ENCODE measurements around the gene GNPTG.

Gene GNPTG

DNA sequence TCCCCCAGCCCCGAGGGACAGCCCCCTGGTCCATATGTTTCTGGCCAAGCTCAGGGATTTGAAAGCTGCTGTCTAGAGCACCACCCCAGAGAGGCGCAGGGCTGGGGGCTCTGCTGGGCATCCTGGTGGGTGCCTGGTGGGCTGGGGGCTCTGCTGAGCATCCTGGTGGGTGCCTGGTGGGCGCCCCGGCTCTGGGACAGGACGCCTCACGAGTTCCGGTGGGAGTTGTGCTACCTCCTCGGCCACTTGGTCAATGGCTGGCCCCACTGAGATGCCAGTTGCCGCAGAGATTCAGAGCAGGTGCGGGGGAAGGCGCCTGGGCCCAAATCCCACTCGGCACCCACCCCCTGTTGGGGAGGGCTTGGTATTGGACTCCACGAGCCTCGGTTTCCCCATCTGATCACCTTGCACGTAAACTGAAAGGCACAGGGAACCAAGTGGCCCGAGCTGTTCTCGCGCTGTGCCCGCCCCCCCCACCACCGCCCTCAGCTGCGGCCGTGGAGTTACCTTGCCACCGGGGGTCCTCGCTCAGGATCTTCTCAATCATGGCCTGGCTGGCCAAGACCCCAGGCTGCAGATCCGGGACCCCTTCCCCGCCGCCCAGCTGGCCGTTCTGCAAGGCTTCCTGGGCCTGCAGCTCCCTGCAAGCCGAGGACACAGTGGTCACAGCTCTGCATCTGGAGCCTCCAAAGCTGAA lies 49.5 kb downstream of the GNPTG start:
- DNase-seq, result no peak

DNA sequence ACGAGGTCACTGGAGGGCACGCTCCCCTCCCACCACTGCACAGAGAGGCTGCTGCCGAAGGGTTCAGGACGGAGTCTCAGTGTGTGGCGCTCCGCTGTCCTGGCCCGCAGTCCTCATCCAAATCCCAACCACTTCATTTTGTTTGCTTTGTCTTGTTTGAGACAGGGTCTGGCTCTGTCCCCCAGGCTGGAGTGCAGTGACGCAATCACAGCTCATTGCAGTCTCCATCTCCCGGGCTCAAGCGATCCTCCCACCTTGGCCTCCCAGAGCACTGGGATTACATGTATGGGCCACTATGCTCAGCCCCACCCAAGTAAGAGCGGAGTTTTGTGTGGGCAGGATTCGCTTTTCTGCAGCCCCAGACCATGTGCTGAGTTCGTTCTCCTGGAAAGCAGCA lies 50.0 kb downstream of the GNPTG start:
- no peak for DNase-seq

DNA sequence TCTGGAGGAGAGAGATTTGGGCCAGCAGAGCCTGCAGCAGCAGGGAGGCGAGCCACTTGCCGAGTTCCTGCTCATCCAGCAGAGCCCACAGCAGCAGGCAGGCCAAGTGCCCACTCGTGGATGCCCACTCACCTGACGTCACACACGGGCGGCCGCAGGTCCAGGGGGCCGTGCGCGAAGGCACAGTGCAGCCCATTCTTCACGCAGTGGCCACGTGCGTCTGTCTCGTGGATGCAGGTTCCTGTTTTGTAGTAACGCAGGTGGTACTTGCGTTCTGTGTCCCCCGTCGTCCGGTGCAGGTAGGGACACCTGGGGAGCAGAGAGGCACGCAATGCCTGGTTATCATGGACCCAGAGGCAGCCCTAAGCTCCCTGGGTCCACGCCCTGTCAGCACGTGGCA lies 51.3 kb downstream of the GNPTG start:
- DNase-seq, result no peak

DNA sequence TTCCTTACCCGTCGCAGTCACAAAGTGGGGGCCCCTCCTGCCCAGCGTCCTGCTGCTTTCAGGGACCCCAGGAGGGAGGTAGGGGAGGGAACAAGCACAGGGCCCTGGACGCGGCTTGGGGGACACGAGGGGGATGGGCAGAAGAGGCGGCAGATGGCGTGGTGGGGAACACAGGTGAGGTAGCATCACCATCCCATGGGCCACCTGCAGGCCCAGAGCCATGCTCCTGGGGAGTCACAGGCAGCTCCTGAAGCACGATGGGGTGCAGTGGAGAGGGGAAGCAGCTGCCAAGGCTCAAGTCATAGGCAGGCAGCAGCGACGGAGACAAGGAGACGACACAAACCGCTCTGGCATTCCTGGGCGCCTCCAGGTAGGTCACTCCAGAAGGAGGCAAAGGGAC lies 52.0 kb downstream of the GNPTG start:
- no peak for DNase-seq

DNA sequence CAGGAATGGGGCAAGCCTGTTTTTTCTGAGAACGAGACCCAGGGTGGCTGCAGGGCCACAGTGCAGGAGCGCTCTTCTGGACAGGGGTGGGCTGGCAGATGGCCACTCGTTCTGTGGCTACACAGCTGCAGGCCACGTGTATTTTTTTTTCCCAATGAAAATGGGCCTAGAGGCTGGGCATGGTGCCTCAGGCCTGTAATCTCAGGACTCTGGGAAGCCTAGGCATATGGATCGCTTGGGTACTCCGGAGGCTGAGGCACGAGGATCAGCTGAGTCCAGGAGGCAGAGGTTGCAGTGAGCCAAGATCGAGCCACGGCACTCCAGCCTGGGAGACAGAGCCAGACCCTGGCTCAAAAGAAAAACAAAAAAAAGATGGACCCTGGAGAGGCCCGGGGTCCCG lies 56.0 kb downstream of the GNPTG start:
- no peak for DNase-seq

DNA sequence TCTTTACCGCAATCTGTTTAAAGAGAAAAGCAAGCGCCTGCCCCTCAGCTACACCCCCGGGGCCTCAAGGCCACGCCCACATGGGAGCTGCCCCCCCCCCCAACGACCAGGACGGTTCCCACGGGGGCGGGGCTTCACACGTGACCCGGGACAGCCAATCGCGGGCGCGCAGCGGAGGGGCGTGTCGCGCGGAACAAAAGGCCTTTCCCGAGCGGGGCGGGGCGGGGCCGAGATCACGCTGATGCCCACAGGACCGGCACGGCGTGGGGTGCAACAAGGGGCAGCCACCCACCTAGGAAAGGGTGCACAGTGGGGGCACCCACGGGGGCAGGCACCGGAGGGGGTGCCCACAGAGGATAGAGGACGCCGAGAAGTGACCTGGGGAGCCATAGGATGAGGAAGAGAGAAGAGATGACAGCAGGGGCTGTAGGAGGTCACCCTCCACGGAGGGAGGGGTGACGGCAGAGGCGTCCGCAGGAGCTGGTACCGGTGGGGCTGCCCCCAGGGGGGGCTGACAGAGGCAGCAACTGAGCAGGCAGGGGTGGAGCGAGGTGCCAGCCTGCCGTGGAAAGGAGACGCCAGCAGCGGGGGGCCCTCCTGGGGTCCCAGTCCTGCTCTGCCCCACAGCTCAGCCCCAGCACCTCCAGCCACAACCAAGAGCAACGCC lies 56.6 kb downstream of the GNPTG start:
- peak; percentile 99 for DNase-seq

DNA sequence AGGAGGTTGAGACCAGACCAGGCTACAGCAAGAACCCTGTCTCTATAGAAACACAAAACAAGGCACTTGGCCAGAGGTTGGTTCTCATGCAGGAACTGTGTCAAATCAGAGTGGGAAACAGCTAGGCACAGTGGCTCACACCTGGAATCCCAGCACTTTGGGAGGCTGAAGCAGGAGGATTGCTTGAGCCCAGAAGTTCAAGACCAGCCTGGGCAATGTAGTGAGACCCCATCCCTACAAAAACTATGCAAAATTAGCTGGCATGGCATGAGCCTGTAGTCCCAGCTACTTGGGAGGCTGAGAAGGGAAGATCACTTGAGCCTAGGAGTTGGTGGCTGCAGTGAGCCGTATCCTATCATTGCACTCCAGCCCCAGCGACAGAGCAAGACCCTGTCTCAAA lies 61.1 kb downstream of the GNPTG start:
- DNase-seq, result no peak
